KG1 (cell line): ENCODE measurements around the gene C19orf81.

Experiments used
- DNase-seq: peaks from one replicate; lab custom pipeline; 2025; lab: John Stamatoyannopoulos, UW

Gene C19orf81

GRCh38 chr19:50629801-50630200, 19.4 kb upstream of the C19orf81 start:
- no peak for DNase-seq

GRCh38 chr19:50632151-50632835, 17.0 kb upstream of the C19orf81 start:
- DNase-seq = no peak

GRCh38 chr19:50633359-50633758, 15.9 kb upstream of the C19orf81 start:
- no peak for DNase-seq

DNA sequence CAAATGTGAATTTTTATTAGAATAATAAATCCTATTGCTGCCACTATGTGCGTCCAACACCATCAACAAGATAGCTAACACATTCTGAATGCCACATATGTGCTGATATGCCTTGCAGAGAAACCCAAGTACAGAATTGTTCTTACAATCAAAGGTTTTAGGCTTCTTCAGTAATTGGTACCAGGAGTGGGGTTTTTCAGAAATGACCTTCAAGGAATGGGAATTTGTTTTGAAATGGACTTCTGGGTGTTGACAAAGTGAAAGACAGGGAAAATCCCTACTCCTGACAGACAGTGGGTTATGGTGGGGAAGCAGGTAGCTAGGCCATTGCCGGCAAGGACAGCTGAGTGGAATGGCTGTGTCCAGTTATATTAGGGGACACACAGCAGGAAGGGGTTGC, 15.3 kb upstream of the C19orf81 start:
- no peak for DNase-seq

- DNase-seq = no peak
These were observed 12.7 kb upstream of the C19orf81 start for GRCh38 chr19:50636317-50637085.

- no peak for DNase-seq
These were observed 10.6 kb upstream of the C19orf81 start for GRCh38 chr19:50638600-50638999.

DNA sequence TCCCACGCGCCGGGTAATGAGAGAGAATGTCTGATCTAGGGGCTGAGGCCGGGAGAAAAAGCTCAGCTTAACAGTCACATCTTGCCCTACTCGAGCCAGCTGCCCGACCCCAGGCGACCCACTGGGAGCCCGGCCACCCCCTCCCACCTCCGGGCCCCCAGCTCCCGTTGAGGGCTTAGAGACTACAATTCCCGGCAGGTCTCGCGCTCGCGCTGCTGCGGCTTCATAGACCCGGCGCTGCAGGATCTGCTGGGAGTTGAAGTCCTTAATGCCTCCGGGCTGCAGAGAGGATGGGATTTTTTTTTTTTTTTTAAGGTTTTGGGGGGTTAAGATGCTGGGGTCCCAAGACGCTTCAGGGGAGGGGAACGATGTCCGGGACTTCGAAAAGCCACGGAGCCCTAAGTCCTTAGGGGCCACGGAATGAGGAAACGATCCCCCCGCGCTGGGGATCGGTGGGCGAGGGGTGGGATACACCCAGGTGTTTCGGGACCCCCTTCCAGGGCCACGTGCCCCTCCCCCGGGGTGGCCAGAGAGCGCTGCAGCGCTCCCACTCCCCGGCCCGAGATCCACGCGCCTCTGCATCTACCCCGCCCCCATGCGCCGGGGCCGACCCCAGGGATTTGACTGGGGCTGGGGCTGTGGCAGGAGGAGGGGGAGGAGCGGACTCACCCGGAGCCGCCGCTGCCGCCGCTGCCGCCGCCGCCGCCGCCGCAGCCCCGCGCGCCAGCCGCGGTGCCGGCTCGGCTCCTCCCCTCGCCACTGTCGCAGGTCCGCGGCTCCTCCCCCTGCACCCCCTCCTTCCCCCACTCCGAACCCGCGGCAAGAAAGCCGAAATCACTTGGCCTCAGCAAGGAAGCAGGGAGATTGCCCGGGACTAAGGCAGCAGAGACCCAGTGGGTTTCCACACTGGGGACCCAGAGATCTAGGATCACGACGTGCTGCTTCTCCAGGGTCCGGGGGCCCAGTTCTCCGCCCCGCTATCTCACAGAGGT, 9.8 kb upstream of the C19orf81 start, which contains the start of gene SYT3:
SYT3 (minus strand) TSS at position 761 of the 992 bp plus-strand sequence. CDS start 2,470 bp downstream, outside the sequence.
- DNase-seq = no peak

- no peak for DNase-seq
These were observed 8.9 kb upstream of the C19orf81 start for GRCh38 chr19:50640368-50640767.

DNA sequence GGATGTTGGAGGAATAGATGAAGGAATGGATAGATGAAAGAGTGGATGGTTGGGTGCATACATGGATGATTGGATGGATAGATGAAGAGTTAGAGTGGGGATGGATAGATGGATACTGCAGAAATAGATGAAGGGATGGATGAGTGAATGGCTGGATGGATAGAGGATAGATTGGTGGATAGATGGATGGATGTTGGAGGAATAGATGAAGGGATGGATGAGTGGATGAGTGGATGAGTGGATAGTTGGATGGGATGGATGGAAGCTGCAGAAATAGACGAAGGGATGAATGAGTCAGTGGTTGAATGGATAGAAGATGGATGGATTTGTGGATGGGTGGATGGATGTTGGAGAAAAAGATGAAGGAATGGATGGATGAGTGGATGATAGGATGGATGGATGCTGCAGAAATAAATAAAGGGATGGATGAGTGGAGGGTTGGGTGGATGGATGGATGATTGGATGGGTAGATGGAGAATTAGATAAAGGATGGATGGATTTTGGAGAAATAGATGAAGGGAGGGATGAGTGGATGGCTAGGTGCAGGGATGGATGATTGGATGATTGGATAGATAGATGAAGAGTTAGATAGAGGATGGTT, 4.8 kb upstream of the C19orf81 start:
- no peak for DNase-seq

DNA sequence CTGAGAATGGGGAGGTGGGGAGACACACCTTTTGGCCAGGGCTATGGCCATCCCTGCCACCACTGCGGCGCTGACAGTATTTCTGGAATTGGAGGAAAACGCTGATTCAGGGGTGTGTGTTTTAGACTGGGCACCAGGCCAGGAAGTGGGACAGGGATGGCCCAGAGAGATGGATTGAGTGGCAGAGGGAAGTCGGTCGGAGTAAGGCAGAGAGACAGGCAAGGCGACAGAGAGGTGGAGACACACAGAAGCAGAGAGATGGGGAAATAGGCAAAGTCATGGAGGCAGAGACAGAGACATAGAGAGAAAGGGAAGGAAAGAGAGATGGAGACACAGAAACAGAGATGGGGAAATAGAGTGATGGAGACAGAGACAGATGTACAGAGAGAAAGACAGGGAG, 4.1 kb upstream of the C19orf81 start:
- no peak for DNase-seq

GRCh38 chr19:50646074-50646807, 3.0 kb upstream of the C19orf81 start:
- DNase-seq = no peak

- no peak for DNase-seq
These were observed 1.2 kb upstream of the C19orf81 start for GRCh38 chr19:50647879-50648615.

DNA sequence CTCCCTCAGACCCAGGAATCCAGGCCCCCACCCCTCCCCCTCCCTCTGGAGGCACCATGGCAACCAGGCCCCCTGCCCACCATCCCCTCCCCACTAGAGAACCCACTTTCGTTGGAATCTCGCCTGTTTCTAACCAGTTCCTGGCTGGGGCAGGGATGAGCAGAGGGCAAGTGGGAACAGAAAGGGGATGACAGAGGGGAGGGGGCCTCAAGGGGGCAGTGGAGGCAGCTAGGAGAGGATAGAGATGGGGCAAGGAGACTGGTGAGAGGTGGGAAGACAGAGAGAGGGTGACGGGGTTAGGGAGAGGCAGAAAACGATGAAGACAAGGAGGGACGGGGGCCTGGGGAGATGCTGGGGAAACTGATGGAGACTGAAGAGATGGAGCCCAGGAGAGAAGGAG, 586 bp upstream of the C19orf81 start:
- DNase-seq = no peak

GRCh38 chr19:50651174-50651573, 1.9 kb downstream of the C19orf81 start:
- DNase-seq = no peak

DNA sequence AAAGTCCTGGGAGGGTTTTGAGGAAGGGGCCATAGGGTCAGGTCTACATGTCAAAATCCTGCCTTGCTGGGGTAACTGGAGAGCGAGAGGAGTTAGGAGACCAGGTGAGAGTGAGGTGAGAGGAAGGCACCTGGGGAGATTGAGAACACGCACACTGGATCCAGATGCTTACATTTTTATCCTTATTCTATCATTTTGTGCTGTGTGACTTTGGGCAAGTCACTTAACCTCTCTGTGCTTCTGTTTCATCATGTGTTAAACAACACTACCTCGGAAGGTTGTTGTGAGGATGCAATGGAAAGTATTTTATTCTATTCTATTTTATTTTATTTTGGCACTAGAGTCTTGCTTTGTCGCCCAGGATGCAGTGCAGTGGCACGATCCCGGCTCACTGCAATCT, 3.5 kb downstream of the C19orf81 start:
- no peak for DNase-seq

DNA sequence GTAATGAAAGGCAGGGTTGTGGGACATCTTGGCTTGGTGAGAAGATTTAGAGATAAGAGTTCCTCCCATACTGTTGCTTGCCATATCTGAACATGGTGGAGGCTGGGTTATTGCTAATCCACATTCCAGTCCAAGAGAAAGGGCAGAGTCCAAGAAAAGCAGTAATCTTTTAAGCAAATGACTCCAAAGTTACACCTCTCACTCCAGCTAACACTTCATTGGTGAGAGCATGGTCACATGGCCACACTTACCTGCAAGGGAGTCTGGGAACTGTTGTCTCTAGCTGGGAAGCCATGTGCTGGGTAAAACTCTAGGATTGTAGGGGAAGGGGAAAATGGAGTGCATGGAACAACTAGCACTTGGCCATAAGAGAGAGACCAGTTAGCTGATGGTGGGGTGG, 5.6 kb downstream of the C19orf81 start:
- no peak for DNase-seq

DNA sequence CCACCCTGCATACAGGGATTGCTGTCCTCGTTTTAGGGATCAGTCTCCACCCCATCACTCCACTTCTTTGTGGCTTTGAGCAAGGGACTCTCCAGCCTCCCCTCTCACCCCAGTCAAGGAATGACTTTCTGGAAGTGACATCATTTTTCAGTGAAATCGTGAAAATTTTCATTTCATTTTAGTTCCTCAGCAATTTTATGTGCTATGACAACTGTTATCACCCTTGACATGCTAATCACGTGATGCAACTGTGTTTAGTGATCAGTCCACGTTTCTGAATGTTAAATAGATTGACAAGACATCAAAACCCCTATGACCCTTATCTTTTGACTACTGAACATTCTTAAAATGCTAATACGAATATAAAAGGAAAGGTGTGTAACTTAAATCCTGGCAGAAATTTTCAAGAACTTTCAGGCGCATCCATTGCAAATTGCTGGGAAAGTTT, 8.0 kb downstream of the C19orf81 start:
- no peak for DNase-seq

DNA sequence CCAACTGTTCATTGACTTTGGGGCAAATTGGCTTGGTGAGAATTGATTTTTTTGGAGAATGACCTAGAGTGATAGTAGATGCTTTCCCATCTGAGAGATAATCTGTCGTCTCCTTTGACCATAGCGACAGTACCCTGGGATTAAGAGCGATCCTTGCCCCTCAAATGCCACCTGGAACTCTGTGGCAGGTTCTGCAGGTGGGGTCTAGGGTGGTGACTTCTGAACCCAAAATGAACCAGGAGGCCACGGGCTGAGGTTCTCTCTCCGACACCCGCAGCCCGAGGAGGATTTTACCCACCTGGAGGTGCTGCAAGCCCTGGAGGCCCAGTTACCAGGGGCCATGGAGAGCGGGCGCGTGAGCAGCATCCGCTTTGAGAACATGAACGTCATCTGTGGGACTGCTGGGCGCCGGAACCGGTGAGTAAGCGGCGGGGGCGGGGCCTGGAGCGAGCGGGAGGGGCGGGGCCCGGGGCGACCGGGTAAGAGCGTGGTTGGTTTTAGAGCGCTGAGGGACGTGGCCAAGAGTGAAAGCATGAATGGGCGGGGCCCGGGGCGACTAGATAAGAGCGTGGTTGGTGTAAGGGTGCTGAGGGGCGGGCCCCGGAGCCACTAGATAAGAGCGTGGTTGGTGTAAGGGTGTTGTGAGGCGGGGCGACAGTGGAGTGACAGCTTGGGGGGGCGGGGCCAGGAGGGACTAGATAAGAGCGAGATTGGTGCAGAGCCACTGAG, 8.6 kb downstream of the C19orf81 start:
- DNase-seq = peak; percentile 76

- DNase-seq = peak; percentile 36
These were observed 9.4 kb downstream of the C19orf81 start for GRCh38 chr19:50658441-50659317.
